Urinary bladder (tissue), 4 donors: ENCODE data around the gene ROBO2. TPM values are rescaled to one million over a fixed set of nuclear protein-coding genes. Genes with fewer than 3 reads are reported as not detected.

Source experiments
- DNase-seq: peaks from one replicate; pipeline ENCODE4 v3.0.0-alpha.2; 2015; ENCODE audit errors: extremely low spot score
- H3K27ac ChIP-seq: one replicate; pipeline ENCODE4 v1.5.1; 2013; ENCODE audit warnings: low read depth, mild to moderate bottlenecking, moderate library complexity
- H3K36me3 ChIP-seq: one replicate; pipeline ENCODE4 v1.6.1; 2013; ENCODE audit warnings: mild to moderate bottlenecking, moderate library complexity; ENCODE audit not compliant: insufficient read depth
- H3K4me1 ChIP-seq: one replicate; pipeline ENCODE4 v1.6.1; 2013; ENCODE audit warnings: mild to moderate bottlenecking, moderate library complexity; ENCODE audit not compliant: insufficient read depth
- H3K4me3 ChIP-seq: one replicate; pipeline ENCODE4 v1.5.1; 2013; ENCODE audit warnings: low read depth, low read length
- WGBS: extraction: QIAGEN DNeasy Blood & Tissue Kit; methylation state at CpG from one replicate; pipeline ENCODE4 v1.1.7; 2013; 5-methylcytosine and 5-hydroxymethylcytosine counted together
- polyA plus RNA-seq: library from polyadenylated mRNA; stranded (reverse); fragments of 200-250 nt; gene quantifications from one replicate; pipeline ENCODE4 v1.2.3, GENCODE V29; 2013
- total RNA-seq: library from RNA; depleted of rRNA; stranded (reverse); fragments of >200 nt; gene quantifications from one replicate; pipeline ENCODE4 v1.2.3, GENCODE V29; 2014
- donor health status: healthy with polysubstance abuse.
- donor health status: healthy.

Gene ROBO2
- total and polyA plus RNA-seq, 2 donors = 1.4 to 38.1 TPM

DNA sequence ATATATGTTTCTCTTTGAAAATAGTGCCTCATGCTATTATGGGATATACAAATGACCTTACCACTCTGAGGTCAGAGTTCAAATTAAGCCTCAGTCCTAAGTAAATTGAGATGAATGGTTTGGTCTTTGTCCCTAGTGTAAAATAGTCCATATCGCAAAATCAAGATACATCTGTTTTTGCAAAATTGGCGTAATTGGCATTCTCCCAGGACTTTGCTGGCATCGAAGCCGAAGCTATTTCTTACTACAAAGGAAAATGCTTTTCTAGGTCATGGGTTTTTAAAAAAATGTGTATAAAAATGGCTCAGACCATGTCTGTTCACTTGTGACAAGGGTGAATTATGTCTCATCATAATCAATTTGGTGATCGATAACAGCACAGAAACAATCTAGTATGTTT is 25.9 kb downstream of the ROBO2 start:
- Histone ChIP-seq H3K4me1 (no peaks in the 10 kb centered on the region), H3K36me3 (no peaks in the 10 kb centered on the region), H3K4me3 (no peak overlapping the region), H3K27ac (no peak overlapping the region)
- WGBS = 74% methylated on average over 5 of the region's 5 CpGs
- DNase-seq = no peak

DNA sequence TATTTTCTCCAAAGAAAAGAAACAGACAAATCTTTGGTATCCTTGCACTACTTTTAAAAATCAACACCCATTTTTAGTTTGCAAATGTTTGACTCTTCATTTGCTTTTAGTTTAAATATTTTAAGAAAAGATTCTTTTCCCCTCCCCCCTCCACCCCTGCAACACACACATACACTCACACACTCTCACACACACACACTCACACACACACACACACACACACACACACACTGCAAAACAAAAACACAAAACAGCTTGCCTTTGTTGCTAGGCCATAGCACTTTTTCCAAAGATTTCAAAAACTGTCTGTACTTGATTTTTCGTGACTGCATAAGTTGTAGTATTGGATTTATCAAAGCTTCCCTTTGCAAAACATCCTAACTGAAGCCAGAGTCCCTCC is 26.9 kb downstream of the ROBO2 start:
- WGBS = 72% methylated on average over 1 of the region's 1 CpG
- H3K27ac ChIP-seq = no peak overlapping the region
- H3K4me1 ChIP-seq = no peaks in the 10 kb centered on the region
- H3K4me3 ChIP-seq = no peak overlapping the region
- H3K36me3 ChIP-seq = no peaks in the 10 kb centered on the region
- DNase-seq = no peak

DNA sequence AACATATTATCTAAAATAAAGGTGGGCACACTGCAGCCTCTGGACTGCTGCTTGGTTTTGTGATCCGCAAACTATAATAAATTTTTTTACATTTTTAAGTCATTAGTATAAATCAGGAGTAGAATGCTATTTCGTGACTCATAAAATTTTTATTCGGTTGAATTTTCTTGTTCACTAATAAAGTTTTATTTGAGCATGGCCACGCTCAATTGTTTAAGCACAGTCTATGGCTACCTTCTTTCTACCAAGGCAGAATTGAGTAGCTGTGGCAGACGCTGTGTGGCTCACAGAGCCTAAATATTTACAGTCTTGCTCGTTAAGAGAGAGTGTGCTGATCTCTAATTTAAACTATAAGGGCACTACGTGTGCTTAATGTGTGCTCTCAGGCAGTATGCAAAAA is 28.9 kb downstream of the ROBO2 start:
- Histone ChIP-seq H3K4me1 (no peaks in the 10 kb centered on the region), H3K36me3 (no peaks in the 10 kb centered on the region), H3K27ac (no peak overlapping the region), H3K4me3 (no peak overlapping the region)
- WGBS = 81% methylated on average over 7 of the region's 7 CpGs
- DNase-seq = no peak

DNA sequence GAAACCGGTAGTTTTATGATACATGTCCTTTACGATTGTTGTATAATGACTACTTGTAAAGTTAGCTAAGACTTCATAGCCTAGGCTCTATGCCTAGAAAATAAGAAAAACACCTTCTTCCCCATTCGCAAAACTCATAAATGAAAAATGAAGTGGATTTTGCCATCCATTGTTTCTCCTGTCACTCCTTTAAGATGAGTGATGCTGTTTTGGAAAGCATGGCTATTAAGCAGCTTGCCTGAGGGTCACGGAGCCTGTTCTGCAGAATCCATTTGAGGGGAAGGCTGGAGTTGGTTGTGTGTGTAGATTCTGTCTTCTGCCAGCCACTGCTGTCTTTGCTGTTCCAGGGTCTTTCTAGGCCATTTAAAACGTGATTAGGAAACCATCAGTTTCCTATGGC is 31.5 kb downstream of the ROBO2 start:
- Histone ChIP-seq H3K27ac (no peak overlapping the region), H3K36me3 (no peaks in the 10 kb centered on the region), H3K4me3 (no peak overlapping the region), H3K4me1 (peaks cover 1% of the 10 kb centered on the region)
- DNase-seq = no peak
- WGBS = 80% methylated on average over 5 of the region's 5 CpGs

DNA sequence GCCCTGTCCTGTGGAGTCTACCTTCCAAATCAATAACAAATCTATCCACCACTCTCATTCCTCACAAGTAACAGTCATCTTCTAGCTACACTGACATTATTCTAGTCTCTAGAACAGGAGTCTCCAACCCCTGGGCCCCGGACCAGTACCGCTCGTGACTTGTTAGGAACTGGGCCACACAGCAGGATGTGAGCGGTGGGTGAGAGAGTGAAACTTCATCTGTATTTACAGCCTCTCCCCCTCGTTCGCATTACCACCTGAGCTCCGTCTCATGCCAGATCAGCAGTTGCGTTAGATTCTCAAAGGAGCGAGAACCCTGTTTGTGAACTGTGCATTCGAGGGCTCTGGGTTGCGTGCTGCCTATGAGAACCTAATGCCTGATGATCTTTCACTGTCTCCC is 31.9 kb downstream of the ROBO2 start:
- H3K27ac ChIP-seq = no peak overlapping the region
- H3K4me3 ChIP-seq = no peak overlapping the region
- DNase-seq = no peak
- H3K36me3 ChIP-seq = no peaks in the 10 kb centered on the region
- peaks cover 1% of the 10 kb centered on the region for H3K4me1 ChIP-seq
- WGBS = 94% methylated on average over 11 of the region's 11 CpGs

DNA sequence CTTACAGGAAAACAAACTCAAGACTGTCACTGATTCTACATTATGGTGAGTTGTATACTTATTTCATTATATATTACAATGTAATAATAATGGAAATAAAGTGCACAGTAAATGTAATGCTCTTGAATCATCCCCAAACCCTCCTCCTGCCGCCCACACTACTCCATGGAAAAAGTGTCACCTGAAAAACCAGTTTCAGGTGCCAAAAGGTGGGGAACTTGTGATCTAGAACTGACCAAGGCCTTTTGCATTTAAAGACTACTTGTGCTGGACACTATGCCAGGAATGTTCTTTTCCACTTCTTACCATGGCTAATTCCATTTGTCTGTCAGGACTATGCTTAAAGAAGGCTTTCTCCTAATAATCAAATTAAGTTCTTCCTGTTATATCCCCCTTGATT is 32.3 kb downstream of the ROBO2 start:
- Histone ChIP-seq H3K4me1 (peaks cover 1% of the 10 kb centered on the region), H3K27ac (no peak overlapping the region), H3K36me3 (no peaks in the 10 kb centered on the region), H3K4me3 (no peak overlapping the region)
- DNase-seq = no peak
- 91% methylated on average over 1 of the region's 1 CpG for WGBS

DNA sequence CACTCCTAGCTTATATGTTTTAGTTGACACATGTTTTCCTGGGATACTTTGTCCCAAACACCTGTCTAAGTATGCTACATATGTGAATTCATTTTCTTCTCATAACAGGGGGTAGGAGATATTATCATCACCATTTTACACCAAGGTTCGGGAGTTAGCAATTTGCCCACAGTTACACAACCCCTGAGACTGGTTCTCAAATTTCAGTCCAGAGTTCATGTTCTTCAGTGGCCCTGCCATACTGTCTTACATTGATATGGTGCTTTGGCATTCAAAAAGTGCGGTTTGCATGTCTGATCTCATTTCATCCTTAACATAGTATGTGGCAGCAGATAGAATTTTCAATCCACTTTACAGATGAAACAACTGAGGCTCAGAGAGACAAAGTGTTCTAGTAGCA is 38.4 kb downstream of the ROBO2 start:
- H3K4me3 ChIP-seq = no peak overlapping the region
- peaks cover 1% of the 10 kb centered on the region for H3K4me1 ChIP-seq
- no peaks in the 10 kb centered on the region for H3K36me3 ChIP-seq
- H3K27ac ChIP-seq = no peak overlapping the region
- 84% methylated on average over 2 of the region's 2 CpGs for WGBS
- DNase-seq = no peak

DNA sequence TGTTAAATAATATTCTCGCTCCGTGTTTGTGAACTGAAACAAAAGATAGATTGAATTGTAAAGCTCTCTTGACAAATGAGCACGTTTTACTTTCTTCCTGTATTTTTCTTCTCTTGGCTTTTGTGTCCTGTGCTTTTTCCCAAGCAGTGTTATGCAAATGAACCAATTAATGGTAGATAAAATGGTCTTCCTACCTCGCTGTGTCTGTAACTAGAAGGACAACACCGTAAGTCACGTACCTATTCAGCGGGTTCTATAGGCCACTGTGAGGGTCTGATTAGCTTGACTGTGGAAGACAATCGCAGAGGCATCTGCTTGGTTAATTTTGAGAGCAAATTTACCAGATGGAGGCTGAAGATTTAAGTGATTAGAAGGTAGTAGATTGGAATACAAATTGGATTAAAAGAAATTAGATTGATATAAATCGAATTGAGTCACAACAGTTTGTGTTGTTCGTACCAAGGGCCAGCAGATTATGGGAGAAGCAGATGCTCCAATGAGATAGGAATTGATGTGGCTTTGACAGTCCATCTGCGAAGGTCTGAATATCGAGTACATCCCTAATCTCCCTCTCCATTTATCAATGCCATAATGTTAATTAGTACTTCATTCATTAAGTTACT is 40.2 kb downstream of the ROBO2 start:
- no peak for DNase-seq
- Histone ChIP-seq H3K4me1 (peaks cover 1% of the 10 kb centered on the region), H3K4me3 (no peak overlapping the region), H3K27ac (no peak overlapping the region), H3K36me3 (no peaks in the 10 kb centered on the region)
- WGBS = 88% methylated on average over 12 of the region's 12 CpGs

DNA sequence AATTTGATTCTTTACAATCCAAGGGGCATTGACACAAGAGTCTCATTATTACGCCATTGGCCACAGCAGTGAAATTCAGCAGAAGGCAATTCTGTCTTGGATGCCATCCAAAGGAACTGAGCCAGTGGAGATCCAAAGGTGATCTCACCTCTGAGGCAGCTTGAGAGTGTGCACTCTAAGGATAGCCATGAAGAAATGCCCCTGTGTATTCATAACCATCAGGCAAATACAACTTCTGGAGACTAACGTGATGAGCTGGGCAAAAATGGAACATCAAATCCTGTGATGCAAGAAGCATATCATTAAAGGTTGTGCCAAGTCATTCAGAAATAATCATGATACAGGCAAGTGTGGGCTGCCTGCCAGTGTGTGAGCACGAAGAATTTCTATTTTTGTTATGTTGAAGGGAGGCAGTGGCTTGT is 41.4 kb downstream of the ROBO2 start:
- H3K4me3 ChIP-seq = no peak overlapping the region
- DNase-seq = no peak
- H3K4me1 ChIP-seq = no peaks in the 10 kb centered on the region
- H3K36me3 ChIP-seq = no peaks in the 10 kb centered on the region
- 20% methylated on average over 3 of the region's 3 CpGs for WGBS
- no peak overlapping the region for H3K27ac ChIP-seq

DNA sequence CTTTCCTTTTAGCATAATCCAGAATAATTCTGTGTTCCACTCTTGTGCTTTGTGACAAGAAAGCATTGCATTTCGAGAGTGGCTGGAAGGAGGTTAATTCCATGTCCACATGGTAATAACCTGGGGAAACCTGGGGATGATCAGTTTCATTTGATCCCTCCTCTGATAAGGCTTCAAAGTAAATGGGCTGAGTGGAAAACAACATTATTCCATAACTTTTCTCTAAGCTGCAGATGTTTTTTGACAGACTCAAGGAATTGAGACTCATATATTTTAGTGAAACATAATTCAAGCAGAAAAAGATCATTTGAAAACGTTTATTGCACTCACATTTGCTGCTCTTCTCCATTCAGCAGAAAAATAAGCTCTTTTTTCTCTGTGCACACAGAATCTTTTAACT is 44.6 kb downstream of the ROBO2 start:
- no peak overlapping the region for H3K4me3 ChIP-seq
- H3K4me1 ChIP-seq = no peaks in the 10 kb centered on the region
- DNase-seq = no peak
- 35% methylated on average over 2 of the region's 2 CpGs for WGBS
- no peaks in the 10 kb centered on the region for H3K36me3 ChIP-seq
- no peak overlapping the region for H3K27ac ChIP-seq

DNA sequence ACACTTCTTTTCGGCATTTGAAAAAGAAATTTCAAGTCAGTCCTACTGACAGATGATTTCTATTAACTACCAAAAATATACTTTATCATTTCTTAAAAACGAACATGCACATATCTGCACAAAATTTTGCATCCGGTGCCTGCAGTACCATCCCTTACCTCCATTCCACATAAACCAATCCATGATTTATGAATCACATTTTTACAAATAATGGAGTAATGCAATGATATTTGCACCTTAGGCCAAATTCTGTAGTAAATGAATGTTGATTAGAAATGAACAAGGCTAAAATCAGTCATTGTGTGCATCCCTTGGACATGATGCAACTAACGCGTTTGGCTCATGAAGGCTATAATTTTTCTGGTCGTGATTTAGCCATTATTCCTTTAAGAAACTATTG is 46.5 kb downstream of the ROBO2 start:
- Histone ChIP-seq H3K27ac (no peak overlapping the region), H3K4me1 (no peaks in the 10 kb centered on the region), H3K36me3 (no peaks in the 10 kb centered on the region), H3K4me3 (no peak overlapping the region)
- 93% methylated on average over 6 of the region's 6 CpGs for WGBS
- DNase-seq = no peak

DNA sequence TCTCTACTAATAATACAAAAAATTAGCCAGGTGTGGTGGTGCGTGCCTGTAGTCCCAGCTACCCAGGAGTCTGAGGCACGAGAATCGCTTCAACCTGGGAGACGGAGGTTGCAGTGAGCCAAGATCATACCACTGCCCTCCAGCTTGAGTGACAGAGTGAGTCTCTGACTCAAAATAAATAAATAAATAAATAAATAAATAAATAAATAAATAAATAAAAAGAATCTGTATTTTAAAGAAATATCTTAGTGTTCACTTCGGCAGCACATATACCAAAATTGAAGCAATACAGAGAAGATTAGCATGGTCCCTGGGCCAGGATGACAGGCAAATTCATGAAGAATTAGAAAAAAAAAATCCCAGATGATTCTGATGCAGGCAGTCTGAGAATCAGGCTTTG is 51.9 kb downstream of the ROBO2 start:
- H3K4me3 ChIP-seq = no peak overlapping the region
- WGBS = 97% methylated on average over 5 of the region's 5 CpGs
- H3K4me1 ChIP-seq = no peaks in the 10 kb centered on the region
- H3K36me3 ChIP-seq = no peaks in the 10 kb centered on the region
- H3K27ac ChIP-seq = no peak overlapping the region
- no peak for DNase-seq

DNA sequence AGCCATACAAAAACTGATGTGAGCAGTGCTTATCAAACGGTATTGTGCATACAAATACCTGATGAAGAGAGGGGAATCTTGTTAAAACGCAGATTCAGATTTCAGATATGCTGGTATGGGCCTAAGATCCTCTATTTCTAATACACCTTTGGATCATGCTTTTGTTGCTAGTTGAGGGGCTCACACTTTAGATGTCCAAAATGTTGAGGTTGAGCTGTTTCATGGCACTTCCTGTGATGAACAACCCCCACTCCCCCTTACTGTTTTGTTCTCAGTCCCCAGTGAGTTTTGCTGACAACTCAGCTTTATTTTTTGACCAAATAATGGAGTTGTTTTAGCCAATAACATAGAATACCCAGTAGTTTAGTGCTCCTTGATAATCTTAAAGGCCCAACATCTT is 53.2 kb downstream of the ROBO2 start:
- H3K36me3 ChIP-seq = no peaks in the 10 kb centered on the region
- H3K27ac ChIP-seq = no peak overlapping the region
- no peak overlapping the region for H3K4me3 ChIP-seq
- 69% methylated on average over 2 of the region's 2 CpGs for WGBS
- no peak for DNase-seq
- no peaks in the 10 kb centered on the region for H3K4me1 ChIP-seq

DNA sequence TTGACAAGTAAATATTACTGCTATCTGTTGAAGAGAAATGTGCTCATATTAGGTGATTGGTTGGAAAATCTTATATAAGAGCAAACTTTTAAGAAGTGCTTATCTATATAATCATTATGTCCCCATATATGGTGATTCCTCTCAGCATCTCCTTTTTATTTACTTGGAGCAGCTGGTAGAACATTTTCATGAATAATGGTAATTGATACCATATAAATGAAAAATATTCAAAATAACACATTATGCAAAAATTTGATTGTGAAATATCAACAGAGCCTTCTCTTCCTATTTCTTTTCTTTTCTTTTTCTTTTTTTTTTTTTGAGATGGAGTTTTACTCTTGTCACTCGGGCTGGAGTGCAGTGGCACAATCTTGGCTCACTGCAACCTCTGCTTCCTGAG is 56.2 kb downstream of the ROBO2 start:
- no peak overlapping the region for H3K4me3 ChIP-seq
- H3K27ac ChIP-seq = no peak overlapping the region
- no peak for DNase-seq
- 90% methylated on average over 1 of the region's 1 CpG for WGBS
- H3K4me1 ChIP-seq = no peaks in the 10 kb centered on the region
- no peaks in the 10 kb centered on the region for H3K36me3 ChIP-seq
